Esophagus squamous epithelium (tissue), 5 donors: ENCODE data around the gene TMPRSS3. TPM values are rescaled to one million over a fixed set of nuclear protein-coding genes. Genes with fewer than 3 reads are reported as not detected.

Source experiments
- DNase-seq: peaks from one replicate; lab custom pipeline; 2025; lab: John Stamatoyannopoulos, UW
- H3K27ac ChIP-seq, 4 donors: fragments of 200-600 bp; sonication (generic); one replicate each; pipeline ENCODE4 v1.5.1; 2016 to 2019; ENCODE audit warnings: mild to moderate bottlenecking in 1 of 4
- H3K27me3 ChIP-seq, 4 donors: fragments of 200-600 bp; sonication (generic); 1 replicate in 3 of 4; 2 replicates in 1 of 4; pipeline versions ENCODE4 v1.5.1 to v1.6.0; 2017 to 2021; ENCODE audit warnings: antibody characterized with exemption in 1 of 4
- H3K36me3 ChIP-seq, 3 donors: fragments of 200-600 bp; sonication (generic); one replicate each; pipeline ENCODE4 v1.5.1; 2016 to 2019
- H3K4me1 ChIP-seq, 3 donors: fragments of 200-600 bp; sonication (generic); one replicate each; pipeline ENCODE4 v1.5.1; 2017 to 2019
- H3K4me3 ChIP-seq, 4 donors: fragments of 200-600 bp; sonication (generic); 1 replicate in 3 of 4; 2 replicates in 1 of 4; pipeline ENCODE4 v1.5.1; 2016 to 2019; ENCODE audit warnings: mild to moderate bottlenecking in 2 of 4, moderate library complexity in 1 of 4
- H3K9me3 ChIP-seq, 3 donors: fragments of 200-600 bp; sonication (generic); one replicate each; pipeline ENCODE4 v1.5.1; 2016 to 2019
- POLR2A ChIP-seq, 4 donors: fragments of 450-650 bp; IDR thresholded peaks; one replicate each; pipeline ENCODE4 v1.6.1; 2017; ENCODE audit warnings: antibody characterized with exemption in 4 of 4, mild to moderate bottlenecking in 4 of 4, moderate library complexity in 3 of 4
- WGBS, 2 donors: methylation state at CpG; one replicate each; pipeline ENCODE4 v1.1.5; 2018; 5-methylcytosine and 5-hydroxymethylcytosine counted together
- intact Hi-C: fragments of 100-400 bp; cut with DNase I; formaldehyde crosslinking; loops from one replicate; pipeline ENCODE4 v1.15.0; 2022
- total RNA-seq, 4 donors: library from RNA; depleted of rRNA; stranded (reverse); fragments of >200 nt; gene quantifications; one replicate each; pipeline ENCODE4 v1.1.0, GENCODE V29; 2016
- TF ChIP-seq, protein P1 (sequence below), 6 experiments: fragments of 450-650 bp in 4 of 6; fragments of 200-600 bp in 2 of 6; sonication (generic) in 2 of 6; IDR thresholded peaks; one replicate each; pipeline ENCODE4 v1.5.1; 2016 to 2019; ENCODE audit warnings: antibody characterized with exemption in 6 of 6, mild to moderate bottlenecking in 4 of 6, moderate library complexity in 4 of 6
- donor health status: DM: yes; HTN: yes; CAD: no.

Gene TMPRSS3
- total RNA-seq, 4 donors from 2014 or later, result 0.09 TPM; not detected in 3

DNA sequence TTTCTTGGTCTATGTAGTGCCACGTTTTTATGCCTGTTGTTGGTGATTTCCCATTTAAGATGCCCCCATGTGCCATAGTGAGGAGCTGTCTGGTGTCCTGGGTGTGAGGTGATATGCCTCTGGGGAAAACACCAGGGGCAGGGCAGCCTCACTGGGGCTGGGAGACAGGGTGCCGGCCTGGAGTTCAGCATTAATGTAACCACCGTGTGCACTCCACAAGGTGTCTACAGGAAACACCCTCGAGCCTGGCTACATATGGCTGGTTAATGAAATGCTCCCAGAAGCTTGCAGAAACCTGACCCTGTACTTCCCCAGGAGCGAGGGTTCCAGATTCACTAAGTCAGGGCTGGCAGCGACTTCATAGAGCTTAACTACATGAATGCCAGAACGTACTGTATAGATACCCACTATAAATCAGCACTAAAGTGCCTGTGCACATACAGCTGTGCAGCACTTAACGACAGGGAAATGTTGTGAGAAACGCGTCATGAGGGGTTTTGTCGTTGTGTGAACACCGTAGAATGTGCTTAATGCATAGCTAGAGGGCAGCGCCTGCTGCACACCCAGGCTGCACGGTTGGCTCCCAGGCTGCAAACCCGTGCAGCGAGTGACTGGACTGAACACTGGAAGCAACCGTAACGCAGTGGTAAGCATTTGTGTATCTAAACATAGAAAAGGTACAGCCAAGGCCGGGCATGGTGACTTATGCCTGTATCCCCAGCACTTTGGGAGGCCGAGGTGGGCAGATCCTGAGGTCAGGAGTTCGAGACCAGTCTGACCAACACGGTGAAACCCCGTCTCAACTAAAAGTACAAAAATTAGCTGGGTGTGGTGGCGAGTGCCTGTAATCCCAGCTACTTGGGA, 55.4 kb downstream of the TMPRSS3 start:
- Histone ChIP-seq H3K4me1 (peaks cover 6 to 30% (median 9%) of the 10 kb centered on the region in 3 donors), H3K4me3 (no peak overlapping the region), H3K27ac (no peak overlapping the region), H3K9me3 (no peaks in the 10 kb centered on the region), H3K27me3 (peaks cover 0 to 16% (median 0%) of the 10 kb centered on the region in 4 donors), H3K36me3 (no peaks in the 10 kb centered on the region)
- TF ChIP-seq POLR2A (IDR thresholded peaks at IDR 0.05), result no peak
- TF ChIP-seq, protein P1, sequence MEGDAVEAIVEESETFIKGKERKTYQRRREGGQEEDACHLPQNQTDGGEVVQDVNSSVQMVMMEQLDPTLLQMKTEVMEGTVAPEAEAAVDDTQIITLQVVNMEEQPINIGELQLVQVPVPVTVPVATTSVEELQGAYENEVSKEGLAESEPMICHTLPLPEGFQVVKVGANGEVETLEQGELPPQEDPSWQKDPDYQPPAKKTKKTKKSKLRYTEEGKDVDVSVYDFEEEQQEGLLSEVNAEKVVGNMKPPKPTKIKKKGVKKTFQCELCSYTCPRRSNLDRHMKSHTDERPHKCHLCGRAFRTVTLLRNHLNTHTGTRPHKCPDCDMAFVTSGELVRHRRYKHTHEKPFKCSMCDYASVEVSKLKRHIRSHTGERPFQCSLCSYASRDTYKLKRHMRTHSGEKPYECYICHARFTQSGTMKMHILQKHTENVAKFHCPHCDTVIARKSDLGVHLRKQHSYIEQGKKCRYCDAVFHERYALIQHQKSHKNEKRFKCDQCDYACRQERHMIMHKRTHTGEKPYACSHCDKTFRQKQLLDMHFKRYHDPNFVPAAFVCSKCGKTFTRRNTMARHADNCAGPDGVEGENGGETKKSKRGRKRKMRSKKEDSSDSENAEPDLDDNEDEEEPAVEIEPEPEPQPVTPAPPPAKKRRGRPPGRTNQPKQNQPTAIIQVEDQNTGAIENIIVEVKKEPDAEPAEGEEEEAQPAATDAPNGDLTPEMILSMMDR (IDR thresholded peaks at IDR 0.05), result no peak
- DNase-seq, result no peak
- 41 to 85% methylated on average over 15 to 24 of the region's 24 CpGs for WGBS, 2 donors
- intact Hi-C loops, result no loop called here

DNA sequence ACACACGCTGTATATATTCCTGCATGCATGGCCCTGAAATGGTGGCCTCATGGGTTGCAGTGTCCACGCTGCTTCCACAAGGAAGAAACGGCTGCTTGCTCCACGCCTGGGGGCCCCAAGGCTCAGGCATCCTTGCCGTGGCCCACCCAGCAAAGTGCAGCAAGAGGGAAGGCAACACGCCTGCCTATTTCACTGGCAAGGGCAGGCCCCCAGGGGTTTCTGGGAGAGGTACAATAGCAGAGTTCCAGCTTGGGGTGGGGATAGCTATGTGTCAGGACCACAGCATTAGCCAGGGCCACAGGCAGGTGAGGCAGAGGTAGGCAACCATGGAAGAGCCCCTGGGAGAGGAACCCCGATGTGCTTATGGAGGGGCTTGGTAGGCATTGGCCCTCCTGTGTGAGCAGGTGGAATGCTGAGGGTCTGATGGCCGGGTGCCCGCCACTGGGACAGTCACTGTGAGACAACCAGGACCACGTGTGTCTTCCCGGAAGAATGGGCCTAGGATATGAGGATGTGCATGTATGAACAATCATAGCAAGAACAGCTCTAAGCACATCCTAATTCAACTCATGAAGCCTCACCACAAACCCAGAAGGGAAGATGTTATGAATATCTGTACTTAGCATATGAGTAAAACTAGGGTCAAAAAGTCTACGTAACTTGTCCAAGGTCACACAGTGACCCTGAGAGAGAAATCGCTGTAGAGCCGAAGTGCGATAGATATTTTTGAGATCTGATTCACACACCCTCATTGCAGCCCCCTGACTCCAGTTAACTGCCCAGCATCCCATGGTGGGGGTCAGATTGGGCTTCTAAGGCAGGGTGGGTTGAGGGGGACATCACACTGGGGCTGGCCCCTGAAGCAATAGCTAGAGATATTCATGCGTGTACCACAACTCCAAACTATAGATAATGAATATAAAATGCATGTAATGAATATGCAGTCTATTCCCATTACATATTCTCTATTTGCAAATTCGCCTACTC, 56.8 kb downstream of the TMPRSS3 start:
- Histone ChIP-seq H3K36me3 (no peaks in the 10 kb centered on the region), H3K27ac (no peak overlapping the region), H3K9me3 (no peaks in the 10 kb centered on the region), H3K27me3 (peaks cover 0 to 30% (median 0%) of the 10 kb centered on the region in 4 donors), H3K4me1 (peaks cover 6 to 30% (median 9%) of the 10 kb centered on the region in 3 donors), H3K4me3 (no peak overlapping the region)
- intact Hi-C loops, result loop anchor here (10.0 kb wide), 1 partner anchor 196 kb away; no protein-coding TSS in a partner anchor
- no peak for DNase-seq
- WGBS, 2 donors, result 72 to 93% methylated on average over 11 to 12 of the region's 17 CpGs
- no peak for TF ChIP-seq POLR2A (IDR thresholded peaks at IDR 0.05)
- TF ChIP-seq, protein P1 (IDR thresholded peaks at IDR 0.05), result no peak

DNA sequence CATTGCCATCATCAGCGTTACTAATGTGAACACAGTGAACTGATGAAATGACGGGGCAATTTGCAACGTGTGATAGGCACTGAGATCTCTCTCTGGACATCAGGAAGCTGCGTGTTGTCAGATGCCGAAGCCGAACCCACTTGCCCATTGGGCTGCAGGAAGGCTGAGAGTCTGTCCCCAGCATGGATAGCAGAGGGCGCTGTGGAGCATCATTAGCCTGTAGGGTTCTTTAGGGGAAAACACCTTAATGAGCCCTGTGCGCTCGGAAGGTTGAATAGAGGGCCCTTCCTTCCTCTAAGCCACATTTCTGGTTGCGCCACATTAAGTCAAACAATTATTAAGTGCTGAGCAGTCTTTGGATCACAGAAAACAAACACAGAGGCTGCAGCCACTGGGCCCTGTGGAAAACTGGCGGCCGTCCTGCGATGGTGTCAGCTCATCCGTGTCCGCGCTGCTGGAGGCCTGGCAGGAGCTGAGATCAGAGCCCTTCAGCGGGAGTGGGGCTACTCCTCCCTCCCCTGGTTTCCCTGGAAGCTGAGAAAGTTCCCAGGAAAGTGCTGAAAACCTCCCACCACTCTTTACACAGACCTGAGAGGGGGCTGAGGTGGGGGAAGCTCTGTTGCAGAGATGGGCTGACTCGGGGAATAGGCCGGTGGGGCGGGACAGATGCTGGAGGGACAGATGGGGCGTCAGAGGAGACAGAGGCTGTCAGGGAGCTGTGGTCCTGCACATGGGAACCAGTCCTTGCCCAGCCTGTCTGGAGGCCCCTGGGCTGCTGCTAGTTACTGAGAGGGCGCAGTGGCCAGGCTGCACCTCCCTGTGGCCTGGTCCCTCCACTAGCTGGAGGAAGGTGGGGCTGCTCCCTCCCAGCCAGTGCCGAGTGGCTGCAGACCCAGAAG, 57.8 kb downstream of the TMPRSS3 start:
- WGBS, 2 donors, result 5 to 16% methylated on average over 7 to 16 of the region's 23 CpGs
- peak overlapping the region in 1 of 4 donors; percentile 19 for H3K4me3 ChIP-seq
- TF ChIP-seq, protein P1 (IDR thresholded peaks at IDR 0.05), result peak; percentile 55 to 85 (median 70)
- no peak for TF ChIP-seq POLR2A (IDR thresholded peaks at IDR 0.05)
- intact Hi-C loops, result loop anchor here (10.0 kb wide), 1 partner anchor 197 kb away; no protein-coding TSS in a partner anchor
- DNase-seq, result peak; percentile 14
- H3K27me3 ChIP-seq, result peaks cover 0 to 39% (median 0%) of the 10 kb centered on the region in 4 donors
- H3K4me1 ChIP-seq, result peaks cover 6 to 30% (median 9%) of the 10 kb centered on the region in 3 donors
- H3K27ac ChIP-seq, result peak overlapping the region in 2 of 4 donors; percentile 10 to 69
- no peaks in the 10 kb centered on the region for H3K9me3 ChIP-seq
- H3K36me3 ChIP-seq, result no peaks in the 10 kb centered on the region

DNA sequence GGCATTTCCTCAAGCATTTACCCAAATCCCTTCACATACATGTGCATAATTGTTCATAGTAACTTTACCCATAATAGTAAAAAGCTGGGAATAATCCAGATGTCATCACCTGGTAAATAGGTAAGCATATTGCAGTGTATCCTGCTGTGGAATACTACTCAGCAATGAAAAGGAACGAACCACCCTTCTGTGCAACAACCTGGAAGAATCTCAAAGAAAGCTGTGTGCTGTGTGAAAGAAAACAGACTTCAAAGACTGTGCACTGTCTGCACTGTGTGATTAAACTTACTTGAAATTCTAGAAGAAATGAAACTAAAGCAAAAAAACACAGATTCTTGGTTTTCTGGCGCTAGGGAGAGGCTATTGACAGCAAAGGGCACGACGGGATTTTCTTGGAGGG, 58.6 kb downstream of the TMPRSS3 start:
- no peaks in the 10 kb centered on the region for H3K9me3 ChIP-seq
- 66 to 74% methylated on average over 4 of the region's 4 CpGs for WGBS, 2 donors
- peaks cover 6 to 30% (median 9%) of the 10 kb centered on the region in 3 donors for H3K4me1 ChIP-seq
- H3K4me3 ChIP-seq, result no peak overlapping the region
- intact Hi-C loops, result loop anchor here (10.0 kb wide), 1 partner anchor 198 kb away; no protein-coding TSS in a partner anchor
- H3K27me3 ChIP-seq, result peaks cover 0 to 48% (median 0%) of the 10 kb centered on the region in 4 donors
- H3K36me3 ChIP-seq, result no peaks in the 10 kb centered on the region
- no peak overlapping the region for H3K27ac ChIP-seq
- DNase-seq, result no peak
- TF ChIP-seq POLR2A (IDR thresholded peaks at IDR 0.05), result no peak
- TF ChIP-seq, protein P1 (IDR thresholded peaks at IDR 0.05), result no peak
